Activated naive CD4-positive, alpha-beta T cell treated with anti-CD3 and anti-CD28 coated beads, Interleukin-2, amount 50 U/mL, for 16 hours (primary cell): ENCODE results near the gene ABLIM2.

Source experiments
- DNase-seq: peaks from one replicate; pipeline ENCODE4 v3.0.0-alpha.2; 2020

The ABLIM2 gene

GRCh38 chr4:8081171-8081570 is 77.4 kb downstream of the ABLIM2 start:
- no peak for DNase-seq

- DNase-seq: no peak
Measured at GRCh38 chr4:8080754-8081065, 77.9 kb downstream of the ABLIM2 start.

GRCh38 chr4:8079916-8080753 is 78.5 kb downstream of the ABLIM2 start:
- no peak for DNase-seq

GRCh38 chr4:8079031-8079885 is 79.4 kb downstream of the ABLIM2 start:
- no peak for DNase-seq

- DNase-seq: no peak
Measured at GRCh38 chr4:8078610-8079015, 80.0 kb downstream of the ABLIM2 start.

GRCh38 chr4:8078109-8078494 is 80.5 kb downstream of the ABLIM2 start:
- DNase-seq: no peak

- DNase-seq: no peak
Measured at GRCh38 chr4:8077181-8078108, 81.2 kb downstream of the ABLIM2 start.

- DNase-seq: no peak
Measured at GRCh38 chr4:8076023-8076422, 82.6 kb downstream of the ABLIM2 start.

- DNase-seq: no peak
Measured at GRCh38 chr4:8073206-8073863, 85.3 kb downstream of the ABLIM2 start.

- no peak for DNase-seq
Measured at GRCh38 chr4:8072235-8072968, 86.2 kb downstream of the ABLIM2 start.

- no peak for DNase-seq
Measured at GRCh38 chr4:8071766-8072165, 86.8 kb downstream of the ABLIM2 start.

- DNase-seq: no peak
Measured at GRCh38 chr4:8070736-8071718, 87.6 kb downstream of the ABLIM2 start.

GRCh38 chr4:8069102-8069752 is 89.4 kb downstream of the ABLIM2 start:
- DNase-seq: no peak

GRCh38 chr4:8067945-8068896 is 90.4 kb downstream of the ABLIM2 start:
- no peak for DNase-seq

GRCh38 chr4:8067274-8067936 is 91.2 kb downstream of the ABLIM2 start:
- no peak for DNase-seq

- DNase-seq: no peak
Measured at GRCh38 chr4:8066336-8066931, 92.2 kb downstream of the ABLIM2 start.

GRCh38 chr4:8063974-8064563 is 94.5 kb downstream of the ABLIM2 start:
- no peak for DNase-seq
